ENCODE measurements around the gene MKI67.

Gene MKI67

GRCh38 chr10:128062881-128063563 lies 63.2 kb downstream of the MKI67 start:
- TF ChIP-seq CTCF (IDR thresholded peaks at IDR 0.05; ENCODE audit: poor library complexity, severe bottlenecking), result no peak
- peaks cover 19% of the 10 kb centered on the region for H3K4me1 ChIP-seq (ENCODE audit: insufficient read depth, poor library complexity, severe bottlenecking)
- H3K4me3 ChIP-seq (ENCODE audit: severe bottlenecking), result no peak overlapping the region
- H3K27ac ChIP-seq (ENCODE audit: poor library complexity, severe bottlenecking), result peak overlapping the region; percentile 95
- ATAC-seq (ENCODE audit: low read depth) (no peak), DNase-seq (ENCODE audit: low spot score) (no peak)
- H3K27me3 ChIP-seq (ENCODE audit: insufficient read depth, poor library complexity, severe bottlenecking), result no peaks in the 10 kb centered on the region
- H3K9me3 ChIP-seq (ENCODE audit: severe bottlenecking), result no peaks in the 10 kb centered on the region
- peaks cover 43% of the 10 kb centered on the region for H3K36me3 ChIP-seq (ENCODE audit: low read depth)

- ATAC-seq (ENCODE audit: low read depth), result no peak
- peaks cover 19% of the 10 kb centered on the region for H3K4me1 ChIP-seq (ENCODE audit: insufficient read depth, poor library complexity, severe bottlenecking)
- H3K27ac ChIP-seq (ENCODE audit: poor library complexity, severe bottlenecking), result peak overlapping the region; percentile 95
- DNase-seq (ENCODE audit: low spot score), result no peak
- H3K36me3 ChIP-seq (ENCODE audit: low read depth), result peaks cover 40% of the 10 kb centered on the region
- no peak overlapping the region for H3K4me3 ChIP-seq (ENCODE audit: severe bottlenecking)
- no peaks in the 10 kb centered on the region for H3K27me3 ChIP-seq (ENCODE audit: insufficient read depth, poor library complexity, severe bottlenecking)
- TF ChIP-seq CTCF (IDR thresholded peaks at IDR 0.05; ENCODE audit: poor library complexity, severe bottlenecking), result no peak
- H3K9me3 ChIP-seq (ENCODE audit: severe bottlenecking), result no peaks in the 10 kb centered on the region
Measured at GRCh38 chr10:128062331-128062880, 63.8 kb downstream of the MKI67 start.

- H3K27ac ChIP-seq (ENCODE audit: poor library complexity, severe bottlenecking), result no peak overlapping the region
- H3K4me3 ChIP-seq (ENCODE audit: severe bottlenecking), result no peak overlapping the region
- H3K36me3 ChIP-seq (ENCODE audit: low read depth), result peaks cover 32% of the 10 kb centered on the region
- H3K9me3 ChIP-seq (ENCODE audit: severe bottlenecking), result no peaks in the 10 kb centered on the region
- TF ChIP-seq CTCF (IDR thresholded peaks at IDR 0.05; ENCODE audit: poor library complexity, severe bottlenecking), result no peak
- H3K27me3 ChIP-seq (ENCODE audit: insufficient read depth, poor library complexity, severe bottlenecking), result no peaks in the 10 kb centered on the region
- H3K4me1 ChIP-seq (ENCODE audit: insufficient read depth, poor library complexity, severe bottlenecking), result peaks cover 19% of the 10 kb centered on the region
- no peak for ATAC-seq (ENCODE audit: low read depth)
- no peak for DNase-seq (ENCODE audit: low spot score)
Measured at GRCh38 chr10:128061306-128062300, 64.6 kb downstream of the MKI67 start.

- H3K27ac ChIP-seq (ENCODE audit: poor library complexity, severe bottlenecking), result no peak overlapping the region
- H3K27me3 ChIP-seq (ENCODE audit: insufficient read depth, poor library complexity, severe bottlenecking), result no peaks in the 10 kb centered on the region
- no peak for ATAC-seq (ENCODE audit: low read depth)
- no peaks in the 10 kb centered on the region for H3K9me3 ChIP-seq (ENCODE audit: severe bottlenecking)
- peaks cover 19% of the 10 kb centered on the region for H3K4me1 ChIP-seq (ENCODE audit: insufficient read depth, poor library complexity, severe bottlenecking)
- peaks cover 28% of the 10 kb centered on the region for H3K36me3 ChIP-seq (ENCODE audit: low read depth)
- TF ChIP-seq CTCF (IDR thresholded peaks at IDR 0.05; ENCODE audit: poor library complexity, severe bottlenecking), result no peak
- no peak overlapping the region for H3K4me3 ChIP-seq (ENCODE audit: severe bottlenecking)
- no peak for DNase-seq (ENCODE audit: low spot score)
Measured at GRCh38 chr10:128060341-128061250, 65.6 kb downstream of the MKI67 start.
